Measurements from ENCODE around the gene PTPRT. TPM values are rescaled to one million over a fixed set of nuclear protein-coding genes. Genes with fewer than 3 reads are reported as not detected.

The PTPRT gene
- total RNA-seq, 1 experiment from 2014 or later, result not detected

GRCh38 chr20:42507874-42508273, 681.8 kb downstream of the PTPRT start:
- Histone ChIP-seq H3K27me3 (ENCODE audit: low read length) (no peaks in the 10 kb centered on the region), H3K4me3 (ENCODE audit: low read length) (no peak overlapping the region), H4K20me1 (ENCODE audit: low read length) (no peaks in the 10 kb centered on the region), H3K4me2 (ENCODE audit: low read length) (no peak overlapping the region), H3K9ac (ENCODE audit: low read length) (no peak overlapping the region), H3K36me3 (ENCODE audit: low read depth, low read length) (no peaks in the 10 kb centered on the region), H2AFZ (ENCODE audit: low read length) (no peak overlapping the region), H3K4me1 (ENCODE audit: insufficient read depth, low read length) (no peaks in the 10 kb centered on the region), H3K9me2 (replicated peaks; ENCODE audit: low read length) (no peaks in the 10 kb centered on the region), H3K9me3 (ENCODE audit: low read length) (peaks cover 6% of the 10 kb centered on the region; the same call in 1 of the 2 replicates), H3K79me2 (ENCODE audit: low read length) (no peaks in the 10 kb centered on the region), H3F3A (ENCODE audit: low read length, unreplicated experiment) (no peaks in the 10 kb centered on the region), H3K27ac (ENCODE audit: low read length) (no peak overlapping the region)
- ATAC-seq (no peak), DNase-seq (no peak)
- intact Hi-C loops (cut with micrococcal nuclease), result no loop called here
- TF ChIP-seq EZH2phosphoT487 (IDR thresholded peaks at IDR 0.05; ENCODE audit: borderline replicate concordance, low read length) (no peak), EZH2 (IDR thresholded peaks at IDR 0.05; ENCODE audit: low read length, unreplicated experiment) (no peak), CTCF (conservative IDR thresholded peaks at IDR 0.05; ENCODE audit: low read depth, low read length) (no peak)
- CTCF ChIA-PET, result no interaction called here
- BruUV-seq (replicated peaks), result no TSS peak
- POLR2A ChIA-PET (ENCODE audit: unreplicated experiment), result no interaction called here

- H3K27me3 ChIP-seq (ENCODE audit: low read length), result no peaks in the 10 kb centered on the region
- POLR2A ChIA-PET (ENCODE audit: unreplicated experiment), result no interaction called here
- H3K27ac ChIP-seq (ENCODE audit: low read length), result no peak overlapping the region
- intact Hi-C loops (cut with micrococcal nuclease), result no loop called here
- H3K4me2 ChIP-seq (ENCODE audit: low read length), result no peak overlapping the region
- no peaks in the 10 kb centered on the region for H3K36me3 ChIP-seq (ENCODE audit: low read depth, low read length)
- no peaks in the 10 kb centered on the region for H3F3A ChIP-seq (ENCODE audit: low read length, unreplicated experiment)
- no peaks in the 10 kb centered on the region for H3K9me2 ChIP-seq (replicated peaks; ENCODE audit: low read length)
- BruUV-seq (replicated peaks), result no TSS peak
- no peaks in the 10 kb centered on the region for H3K79me2 ChIP-seq (ENCODE audit: low read length)
- ATAC-seq (no peak), DNase-seq (no peak)
- H2AFZ ChIP-seq (ENCODE audit: low read length), result no peak overlapping the region
- no peak overlapping the region for H3K4me3 ChIP-seq (ENCODE audit: low read length)
- TF ChIP-seq EZH2 (IDR thresholded peaks at IDR 0.05; ENCODE audit: low read length, unreplicated experiment) (no peak), CTCF (conservative IDR thresholded peaks at IDR 0.05; ENCODE audit: low read depth, low read length) (no peak), EZH2phosphoT487 (IDR thresholded peaks at IDR 0.05; ENCODE audit: borderline replicate concordance, low read length) (no peak)
- peaks cover 6% of the 10 kb centered on the region; the same call in 1 of the 2 replicates for H3K9me3 ChIP-seq (ENCODE audit: low read length)
- no peak overlapping the region for H3K9ac ChIP-seq (ENCODE audit: low read length)
- CTCF ChIA-PET, result no interaction called here
- no peaks in the 10 kb centered on the region for H4K20me1 ChIP-seq (ENCODE audit: low read length)
- no peaks in the 10 kb centered on the region for H3K4me1 ChIP-seq (ENCODE audit: insufficient read depth, low read length)
These were observed 683.3 kb downstream of the PTPRT start for GRCh38 chr20:42506397-42506796.

- intact Hi-C loops (cut with micrococcal nuclease), result no loop called here
- Histone ChIP-seq H3K36me3 (ENCODE audit: low read depth, low read length) (no peaks in the 10 kb centered on the region), H3K9ac (ENCODE audit: low read length) (no peak overlapping the region), H3K9me3 (ENCODE audit: low read length) (peaks cover 15% of the 10 kb centered on the region; the same call in 1 of the 2 replicates), H3K9me2 (replicated peaks; ENCODE audit: low read length) (no peaks in the 10 kb centered on the region), H3K79me2 (ENCODE audit: low read length) (no peaks in the 10 kb centered on the region), H3K4me2 (ENCODE audit: low read length) (no peak overlapping the region), H4K20me1 (ENCODE audit: low read length) (no peaks in the 10 kb centered on the region), H3K27ac (ENCODE audit: low read length) (no peak overlapping the region), H3K4me1 (ENCODE audit: insufficient read depth, low read length) (no peaks in the 10 kb centered on the region), H3K4me3 (ENCODE audit: low read length) (no peak overlapping the region), H3K27me3 (ENCODE audit: low read length) (no peaks in the 10 kb centered on the region), H3F3A (ENCODE audit: low read length, unreplicated experiment) (no peaks in the 10 kb centered on the region), H2AFZ (ENCODE audit: low read length) (no peak overlapping the region)
- BruUV-seq (replicated peaks), result no TSS peak
- TF ChIP-seq CTCF (conservative IDR thresholded peaks at IDR 0.05; ENCODE audit: low read depth, low read length) (no peak), EZH2 (IDR thresholded peaks at IDR 0.05; ENCODE audit: low read length, unreplicated experiment) (no peak), EZH2phosphoT487 (IDR thresholded peaks at IDR 0.05; ENCODE audit: borderline replicate concordance, low read length) (no peak)
- POLR2A ChIA-PET (ENCODE audit: unreplicated experiment), result no interaction called here
- no peak for ATAC-seq
- DNase-seq, result no peak
- CTCF ChIA-PET, result no interaction called here
These were observed 687.1 kb downstream of the PTPRT start for GRCh38 chr20:42502591-42502990.

Measured in PC-3 (cell line).